Esophagus muscularis mucosa (tissue), 4 donors: ENCODE data around the gene CYB561. TPM values are rescaled to one million over a fixed set of nuclear protein-coding genes. Genes with fewer than 3 reads are reported as not detected.

Experiments
- DNase-seq: peaks from one replicate; pipeline ENCODE4 v3.0.0-alpha.2; 2017; ENCODE audit errors: extremely low spot score
- H3K27ac ChIP-seq, 4 donors: fragments of 200-600 bp; sonication (generic); replicated peaks in 1 of 4; 1 replicate in 3 of 4; 2 replicates in 1 of 4; pipeline ENCODE4 v1.5.1; 2016 to 2019; ENCODE audit warnings: mild to moderate bottlenecking in 1 of 4
- H3K27me3 ChIP-seq, 4 donors: fragments of 200-600 bp; sonication (generic); one replicate each; pipeline versions ENCODE4 v1.5.1 to v1.6.0; 2016 to 2019
- H3K36me3 ChIP-seq, 4 donors: fragments of 200-600 bp; sonication (generic); one replicate each; pipeline ENCODE4 v1.5.1; 2016 to 2019
- H3K4me1 ChIP-seq, 4 donors: fragments of 200-600 bp; sonication (generic); one replicate each; pipeline ENCODE4 v1.5.1; 2016 to 2019
- H3K4me3 ChIP-seq, 4 donors: fragments of 200-600 bp; sonication (generic); 1 replicate in 2 of 4; 2 replicates in 2 of 4; pipeline ENCODE4 v1.5.1; 2016 to 2019; ENCODE audit warnings: mild to moderate bottlenecking in 4 of 4, moderate library complexity in 1 of 4
- H3K9me3 ChIP-seq, 4 donors: fragments of 200-600 bp; sonication (generic); 1 replicate in 3 of 4; 2 replicates in 1 of 4; pipeline ENCODE4 v1.5.1; 2016 to 2019
- CTCF ChIP-seq, 3 experiments: fragments of 200-600 bp in 2 of 3; fragments of 450-650 bp in 1 of 3; sonication (generic) in 2 of 3; IDR thresholded peaks; one replicate each; pipeline ENCODE4 v1.5.1; 2017 to 2019; ENCODE audit warnings: antibody characterized with exemption in 3 of 3, mild to moderate bottlenecking in 2 of 3, moderate library complexity in 1 of 3
- EP300 ChIP-seq: sonication (generic); formaldehyde crosslinking; IDR thresholded peaks from one replicate; pipeline ENCODE4 v1.6.1; 2017; ENCODE audit warnings: antibody characterized with exemption
- POLR2A ChIP-seq: fragments of 450-650 bp; IDR thresholded peaks from one replicate; pipeline ENCODE4 v1.6.1; 2017; ENCODE audit warnings: antibody characterized with exemption, moderate library complexity, mild to moderate bottlenecking, low read depth
- POLR2AphosphoS5 ChIP-seq, 2 donors: sonication (generic); formaldehyde crosslinking; IDR thresholded peaks; one replicate each; pipeline ENCODE4 v1.6.1; 2017; ENCODE audit warnings: antibody characterized with exemption in 2 of 2
- WGBS: methylation state at CpG from one replicate; pipeline ENCODE4 v1.1.5; 2018; 5-methylcytosine and 5-hydroxymethylcytosine counted together
- intact Hi-C: fragments of 100-400 bp; cut with DNase I; formaldehyde crosslinking; loops from one replicate; pipeline ENCODE4 v1.15.1; 2023
- total RNA-seq, 4 donors: library from RNA; depleted of rRNA; stranded (reverse); fragments of >200 nt; gene quantifications; one replicate each; pipeline versions ENCODE4 v1.1.0 to v1.2.1, GENCODE V29; 2016

The CYB561 gene
- total RNA-seq, 4 donors from 2014 or later: 8.8 to 17.0 (median 13.2) TPM

GRCh38 chr17:63492940-63493339 is 46.8 kb upstream of the CYB561 start:
- 91% methylated on average over 6 of the region's 6 CpGs for WGBS
- no peaks in the 10 kb centered on the region for H3K27me3 ChIP-seq
- H3K36me3 ChIP-seq: peaks cover 0 to 4% (median 0%) of the 10 kb centered on the region in 4 donors
- TF ChIP-seq EP300 (no peak), CTCF (IDR thresholded peaks at IDR 0.05) (no peak), POLR2A (no peak), POLR2AphosphoS5 (IDR thresholded peaks at IDR 0.05) (no peak)
- no peaks in the 10 kb centered on the region for H3K9me3 ChIP-seq
- H3K4me3 ChIP-seq: no peak overlapping the region
- DNase-seq: no peak
- no peak overlapping the region for H3K27ac ChIP-seq
- no peaks in the 10 kb centered on the region for H3K4me1 ChIP-seq
- intact Hi-C loops: no loop called here

GRCh38 chr17:63491977-63492618 is 46.0 kb upstream of the CYB561 start:
- no peak for DNase-seq
- Histone ChIP-seq H3K4me3 (no peak overlapping the region), H3K27me3 (peaks cover 0 to 3% (median 0%) of the 10 kb centered on the region in 4 donors), H3K9me3 (no peaks in the 10 kb centered on the region), H3K4me1 (no peaks in the 10 kb centered on the region), H3K27ac (no peak overlapping the region), H3K36me3 (peaks cover 0 to 4% (median 0%) of the 10 kb centered on the region in 4 donors)
- intact Hi-C loops: no loop called here
- TF ChIP-seq POLR2A (no peak), EP300 (no peak), CTCF (IDR thresholded peaks at IDR 0.05) (no peak), POLR2AphosphoS5 (IDR thresholded peaks at IDR 0.05) (no peak)
- WGBS: 70% methylated on average over 10 of the region's 10 CpGs

GRCh38 chr17:63491413-63491812 is 45.3 kb upstream of the CYB561 start:
- Histone ChIP-seq H3K27ac (no peak overlapping the region), H3K4me1 (no peaks in the 10 kb centered on the region), H3K27me3 (peaks cover 0 to 3% (median 0%) of the 10 kb centered on the region in 4 donors), H3K36me3 (peaks cover 0 to 4% (median 0%) of the 10 kb centered on the region in 4 donors), H3K9me3 (no peaks in the 10 kb centered on the region), H3K4me3 (no peak overlapping the region)
- no peak for TF ChIP-seq POLR2A
- TF ChIP-seq CTCF (IDR thresholded peaks at IDR 0.05): no peak
- TF ChIP-seq EP300: no peak
- no peak for TF ChIP-seq POLR2AphosphoS5 (IDR thresholded peaks at IDR 0.05)
- intact Hi-C loops: no loop called here
- no peak for DNase-seq
- WGBS: 85% methylated on average over 8 of the region's 8 CpGs

GRCh38 chr17:63490858-63491400 is 44.8 kb upstream of the CYB561 start:
- H3K36me3 ChIP-seq: peaks cover 0 to 4% (median 0%) of the 10 kb centered on the region in 4 donors
- H3K4me3 ChIP-seq: no peak overlapping the region
- intact Hi-C loops: no loop called here
- WGBS: 89% methylated on average over 20 of the region's 22 CpGs
- no peak overlapping the region for H3K27ac ChIP-seq
- TF ChIP-seq POLR2AphosphoS5 (IDR thresholded peaks at IDR 0.05) (no peak), CTCF (IDR thresholded peaks at IDR 0.05) (no peak), EP300 (no peak), POLR2A (no peak)
- H3K27me3 ChIP-seq: peaks cover 0 to 3% (median 0%) of the 10 kb centered on the region in 4 donors
- DNase-seq: no peak
- H3K4me1 ChIP-seq: no peaks in the 10 kb centered on the region
- H3K9me3 ChIP-seq: no peaks in the 10 kb centered on the region
